Hepatocyte (in vitro differentiated cells): Measurements from ENCODE around the gene CYP4F8. TPM values are rescaled to one million over a fixed set of nuclear protein-coding genes. Genes with fewer than 3 reads are reported as not detected.

ENCODE experiments used
- DNase-seq: peaks from one replicate; pipeline ENCODE4 v3.0.0-alpha.2; 2016; ENCODE audit warnings: low spot score
- H2AFZ ChIP-seq: fragments of 200-600 bp; sonication (generic); 2 replicates; pipeline ENCODE4 v1.6.0; 2016; ENCODE audit warnings: antibody characterized with exemption, mild to moderate bottlenecking
- H3K27ac ChIP-seq: fragments of 200-600 bp; sonication (generic); 2 replicates; pipeline ENCODE4 v1.5.1; 2016; ENCODE audit warnings: mild to moderate bottlenecking
- H3K27me3 ChIP-seq: fragments of 200-600 bp; sonication (generic); 2 replicates; pipeline ENCODE4 v1.6.1; 2016
- H3K36me3 ChIP-seq: fragments of 200-600 bp; sonication (generic); replicated peaks from 2 replicates; pipeline ENCODE4 v1.5.1; 2016; ENCODE audit warnings: low read depth; ENCODE audit not compliant: insufficient read depth
- H3K4me1 ChIP-seq: fragments of 200-600 bp; sonication (generic); 2 replicates; pipeline ENCODE4 v1.5.1; 2016; ENCODE audit warnings: mild to moderate bottlenecking, moderate library complexity; ENCODE audit not compliant: insufficient read depth
- H3K4me2 ChIP-seq: fragments of 200-600 bp; sonication (generic); 2 replicates; pipeline ENCODE4 v1.6.0; 2016
- H3K4me3 ChIP-seq: fragments of 200-600 bp; sonication (generic); 2 replicates; pipeline ENCODE4 v1.5.1; 2016; ENCODE audit warnings: mild to moderate bottlenecking
- H3K79me2 ChIP-seq: fragments of 200-600 bp; sonication (generic); 2 replicates; pipeline ENCODE4 v1.6.0; 2017; ENCODE audit warnings: mild to moderate bottlenecking
- H3K9me2 ChIP-seq: fragments of 200-600 bp; sonication (generic); replicated peaks from 2 replicates; pipeline ENCODE4 v1.6.0; 2017; ENCODE audit warnings: mild to moderate bottlenecking; ENCODE audit not compliant: insufficient read depth
- H3K9me3 ChIP-seq: fragments of 200-600 bp; sonication (generic); 2 replicates; pipeline ENCODE4 v1.5.1; 2016; ENCODE audit warnings: low read depth, mild to moderate bottlenecking
- H4K20me1 ChIP-seq: fragments of 200-600 bp; sonication (generic); 2 replicates; pipeline ENCODE4 v1.6.0; 2016; ENCODE audit warnings: mild to moderate bottlenecking; ENCODE audit not compliant: insufficient read depth, poor library complexity, severe bottlenecking
- EZH2 ChIP-seq: fragments of 200-600 bp; sonication (generic); IDR thresholded peaks from 2 replicates; pipeline ENCODE4 v1.6.1; 2016; ENCODE audit warnings: antibody characterized with exemption, mild to moderate bottlenecking, borderline replicate concordance
- EZH2phosphoT487 ChIP-seq: fragments of 200-600 bp; sonication (generic); IDR thresholded peaks from one replicate; pipeline ENCODE4 v1.6.1; 2018; ENCODE audit warnings: antibody characterized with exemption, mild to moderate bottlenecking, low read depth, moderate library complexity; ENCODE audit not compliant: unreplicated experiment, severe bottlenecking
- WGBS: methylation state at CpG from one replicate; pipeline ENCODE4 v1.1.6; 2016; ENCODE audit warnings: low lambda C conversion rate; ENCODE audit errors: missing lambda C conversion rate; 5-methylcytosine and 5-hydroxymethylcytosine counted together
- polyA plus RNA-seq: library from polyadenylated mRNA; unstranded; fragments of >200 nt; fragmentation: Nextera tagmentation; extraction: Ambion mirVana; gene quantifications from 2 replicates; pipeline ENCODE4 v1.2.1, GENCODE V29; 2016
- total RNA-seq: library from RNA; depleted of rRNA; stranded (reverse); fragments of >200 nt; gene quantifications from 2 replicates; pipeline ENCODE4 v1.2.3, GENCODE V29; 2014
- TF ChIP-seq, protein P1 (sequence below): fragments of 200-600 bp; sonication (generic); IDR thresholded peaks from 2 replicates; pipeline ENCODE4 v1.5.1; 2016; ENCODE audit warnings: antibody characterized with exemption, mild to moderate bottlenecking; ENCODE audit not compliant: poor library complexity

The CYP4F8 gene
- total and polyA plus RNA-seq, 2 experiments from 2014 or later: not detected

DNA sequence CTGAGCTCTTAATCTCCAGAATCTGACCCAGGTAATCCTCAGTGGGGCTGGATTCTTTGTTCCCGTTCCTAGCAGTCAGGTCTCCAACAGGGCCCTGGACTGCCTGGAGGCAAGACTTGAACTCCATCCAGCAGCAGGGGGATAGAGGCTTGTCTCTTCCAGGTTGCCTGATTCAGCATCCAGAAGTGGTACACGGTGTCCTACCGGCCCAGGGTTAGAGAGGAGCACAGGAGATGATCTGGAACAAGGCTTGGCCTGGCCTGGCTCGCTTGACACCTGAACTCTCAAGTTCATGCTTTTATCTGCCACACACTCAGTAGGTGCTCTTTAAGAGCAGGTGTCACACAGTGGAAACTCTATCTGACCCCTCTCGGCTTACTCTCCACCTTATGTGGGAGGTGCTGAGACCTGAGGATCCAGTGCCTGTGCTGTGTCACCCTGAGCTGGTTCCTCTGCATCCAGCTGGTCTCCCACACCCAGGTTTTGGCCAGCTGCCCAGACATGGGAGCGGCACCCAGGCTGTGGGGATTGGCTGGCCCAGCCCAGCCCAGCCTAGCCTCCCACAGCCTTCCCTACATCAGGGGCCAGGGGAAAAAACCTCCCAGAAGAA lies 25.4 kb downstream of the CYP4F8 start, which contains the start of gene CYP4F3:
TSS of gene CYP4F3 (plus strand) at position 604 of the 610 bp plus-strand sequence. CDS start 519 bp downstream, outside the sequence.
- TF ChIP-seq, protein P1, sequence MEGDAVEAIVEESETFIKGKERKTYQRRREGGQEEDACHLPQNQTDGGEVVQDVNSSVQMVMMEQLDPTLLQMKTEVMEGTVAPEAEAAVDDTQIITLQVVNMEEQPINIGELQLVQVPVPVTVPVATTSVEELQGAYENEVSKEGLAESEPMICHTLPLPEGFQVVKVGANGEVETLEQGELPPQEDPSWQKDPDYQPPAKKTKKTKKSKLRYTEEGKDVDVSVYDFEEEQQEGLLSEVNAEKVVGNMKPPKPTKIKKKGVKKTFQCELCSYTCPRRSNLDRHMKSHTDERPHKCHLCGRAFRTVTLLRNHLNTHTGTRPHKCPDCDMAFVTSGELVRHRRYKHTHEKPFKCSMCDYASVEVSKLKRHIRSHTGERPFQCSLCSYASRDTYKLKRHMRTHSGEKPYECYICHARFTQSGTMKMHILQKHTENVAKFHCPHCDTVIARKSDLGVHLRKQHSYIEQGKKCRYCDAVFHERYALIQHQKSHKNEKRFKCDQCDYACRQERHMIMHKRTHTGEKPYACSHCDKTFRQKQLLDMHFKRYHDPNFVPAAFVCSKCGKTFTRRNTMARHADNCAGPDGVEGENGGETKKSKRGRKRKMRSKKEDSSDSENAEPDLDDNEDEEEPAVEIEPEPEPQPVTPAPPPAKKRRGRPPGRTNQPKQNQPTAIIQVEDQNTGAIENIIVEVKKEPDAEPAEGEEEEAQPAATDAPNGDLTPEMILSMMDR: no peak
- TF ChIP-seq EZH2 (no peak), EZH2phosphoT487 (no peak)
- no peak within 1 kb of the TSS for H3K4me2 ChIP-seq
- no peak within 1 kb of the TSS for H3K4me3 ChIP-seq

DNA sequence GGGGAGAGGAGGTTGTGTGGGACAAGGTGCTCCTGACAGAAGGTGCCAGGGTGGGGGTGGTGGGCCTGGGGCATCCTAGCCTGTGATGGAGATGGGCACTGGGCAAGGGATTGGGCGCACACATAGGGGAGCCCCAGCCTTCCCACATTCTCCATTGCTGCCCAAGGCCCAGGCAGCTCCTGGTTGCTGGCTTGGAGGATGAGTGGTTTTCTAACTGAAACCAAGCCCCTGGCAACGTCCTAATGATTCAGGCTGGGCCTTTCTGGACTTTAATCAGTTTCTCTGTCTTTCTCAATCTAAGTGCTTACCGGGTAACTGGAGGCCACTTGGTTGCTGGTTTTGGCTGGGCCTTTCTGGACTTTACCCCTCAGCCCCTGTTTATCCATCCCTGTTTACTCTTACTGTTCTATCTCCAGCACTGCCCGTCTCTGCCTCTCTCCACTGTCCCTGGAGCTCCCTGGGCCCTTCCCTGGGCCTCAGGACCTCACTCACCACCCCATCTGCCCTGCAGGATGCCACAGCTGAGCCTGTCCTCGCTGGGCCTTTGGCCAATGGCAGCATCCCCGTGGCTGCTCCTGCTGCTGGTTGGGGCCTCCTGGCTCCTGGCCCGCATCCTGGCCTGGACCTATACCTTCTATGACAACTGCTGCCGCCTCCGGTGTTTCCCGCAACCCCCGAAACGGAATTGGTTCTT lies 26.0 kb downstream of the CYP4F8 start:
- H3K27ac ChIP-seq: no peak overlapping the region
- H3K4me2 ChIP-seq: no peak overlapping the region
- DNase-seq: no peak
- H3K4me1 ChIP-seq: no peaks in the 10 kb centered on the region
- H3K79me2 ChIP-seq: no peaks in the 10 kb centered on the region
- no peak overlapping the region for H3K4me3 ChIP-seq
- no peaks in the 10 kb centered on the region for H3K9me2 ChIP-seq
- no peaks in the 10 kb centered on the region for H3K27me3 ChIP-seq
- 70% methylated on average over 12 of the region's 12 CpGs for WGBS
- no peak overlapping the region for H2AFZ ChIP-seq
- TF ChIP-seq EZH2: no peak
- no peak for TF ChIP-seq EZH2phosphoT487
- TF ChIP-seq, protein P1: no peak
- no peaks in the 10 kb centered on the region for H4K20me1 ChIP-seq
- no peaks in the 10 kb centered on the region for H3K9me3 ChIP-seq
- H3K36me3 ChIP-seq: no peaks in the 10 kb centered on the region

More for the DNA sequence above, 25.4 kb downstream of the CYP4F8 start, which contains the start of gene CYP4F3:
- Histone ChIP-seq H3K9me2 (no peaks in the 10 kb centered on the region), H4K20me1 (no peaks in the 10 kb centered on the region), H3K27ac (no peak within 1 kb of the TSS), H3K9me3 (no peaks in the 10 kb centered on the region), H2AFZ (no peak within 1 kb of the TSS), H3K27me3 (no peaks in the 10 kb centered on the region), H3K4me1 (no peaks in the 10 kb centered on the region), H3K36me3 (no peaks in the 10 kb centered on the region), H3K79me2 (no peaks in the 10 kb centered on the region)
- 72% methylated on average over 6 of the region's 6 CpGs for WGBS
- DNase-seq: no peak

DNA sequence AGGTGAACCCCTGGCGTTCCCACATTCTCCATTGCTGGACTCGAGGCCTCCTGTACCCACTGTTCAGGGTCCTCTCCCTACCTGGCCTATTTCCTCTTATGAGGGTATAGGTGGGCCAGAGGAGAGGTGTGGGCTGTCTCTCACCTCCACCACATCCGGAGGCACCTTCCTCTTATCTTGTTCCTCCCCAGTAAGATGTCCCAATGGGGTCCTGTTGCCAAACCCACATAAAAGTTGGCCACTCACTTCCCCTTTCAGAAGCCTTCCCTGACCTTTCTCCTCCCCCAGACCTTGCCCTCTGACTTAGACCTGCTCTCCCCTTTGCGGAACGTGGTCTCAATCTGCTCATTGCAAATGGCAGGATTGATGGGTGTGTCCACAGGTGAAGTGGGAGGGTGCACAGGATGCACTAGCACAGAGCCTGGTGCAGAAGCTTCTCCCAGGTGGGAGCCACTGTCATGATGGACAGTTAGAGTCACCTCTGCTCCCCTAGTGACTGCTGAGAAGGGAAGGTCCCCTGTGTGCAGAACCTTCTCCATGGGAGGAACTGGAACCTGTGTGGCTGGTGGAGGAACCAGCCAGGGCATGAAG lies 27.0 kb downstream of the CYP4F8 start:
- no peaks in the 10 kb centered on the region for H3K27me3 ChIP-seq
- H3K9me3 ChIP-seq: no peaks in the 10 kb centered on the region
- no peaks in the 10 kb centered on the region for H4K20me1 ChIP-seq
- no peaks in the 10 kb centered on the region for H3K36me3 ChIP-seq
- H3K4me2 ChIP-seq: no peak overlapping the region
- no peaks in the 10 kb centered on the region for H3K79me2 ChIP-seq
- no peaks in the 10 kb centered on the region for H3K4me1 ChIP-seq
- H2AFZ ChIP-seq: no peak overlapping the region
- H3K4me3 ChIP-seq: no peak overlapping the region
- TF ChIP-seq, protein P1: no peak
- TF ChIP-seq EZH2phosphoT487 (no peak), EZH2 (no peak)
- H3K27ac ChIP-seq: no peak overlapping the region
- 77% methylated on average over 5 of the region's 5 CpGs for WGBS
- no peak for DNase-seq
- no peaks in the 10 kb centered on the region for H3K9me2 ChIP-seq
